Measurements from ENCODE around the gene TMEM98.
"Not testable (repeated sequence)": the region's sequence is repeated elsewhere in the genome, so short reads cannot be mapped to it uniquely, and the experiment has no call there.

DNA sequence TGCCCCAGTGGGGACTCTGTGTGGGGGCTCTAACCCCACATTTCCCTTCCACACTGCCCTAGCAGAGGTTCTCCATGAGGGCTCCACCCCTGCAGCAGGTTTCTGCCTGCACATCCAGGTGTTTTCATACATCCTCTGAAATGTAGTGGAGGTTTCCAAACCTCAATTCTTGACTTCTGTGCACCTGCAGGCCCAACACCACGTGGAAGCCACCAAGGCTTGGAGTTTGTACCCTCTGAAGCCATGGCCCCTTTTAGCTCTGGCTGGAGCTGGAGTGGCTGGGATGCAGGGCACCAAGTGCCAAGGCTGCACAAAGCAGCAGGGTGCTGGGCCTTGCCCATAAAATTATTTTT, 59.5 kb downstream of the TMEM98 start:
- TF ChIP-seq, protein P1, sequence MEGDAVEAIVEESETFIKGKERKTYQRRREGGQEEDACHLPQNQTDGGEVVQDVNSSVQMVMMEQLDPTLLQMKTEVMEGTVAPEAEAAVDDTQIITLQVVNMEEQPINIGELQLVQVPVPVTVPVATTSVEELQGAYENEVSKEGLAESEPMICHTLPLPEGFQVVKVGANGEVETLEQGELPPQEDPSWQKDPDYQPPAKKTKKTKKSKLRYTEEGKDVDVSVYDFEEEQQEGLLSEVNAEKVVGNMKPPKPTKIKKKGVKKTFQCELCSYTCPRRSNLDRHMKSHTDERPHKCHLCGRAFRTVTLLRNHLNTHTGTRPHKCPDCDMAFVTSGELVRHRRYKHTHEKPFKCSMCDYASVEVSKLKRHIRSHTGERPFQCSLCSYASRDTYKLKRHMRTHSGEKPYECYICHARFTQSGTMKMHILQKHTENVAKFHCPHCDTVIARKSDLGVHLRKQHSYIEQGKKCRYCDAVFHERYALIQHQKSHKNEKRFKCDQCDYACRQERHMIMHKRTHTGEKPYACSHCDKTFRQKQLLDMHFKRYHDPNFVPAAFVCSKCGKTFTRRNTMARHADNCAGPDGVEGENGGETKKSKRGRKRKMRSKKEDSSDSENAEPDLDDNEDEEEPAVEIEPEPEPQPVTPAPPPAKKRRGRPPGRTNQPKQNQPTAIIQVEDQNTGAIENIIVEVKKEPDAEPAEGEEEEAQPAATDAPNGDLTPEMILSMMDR (IDR thresholded peaks at IDR 0.05; ENCODE audit: insufficient read depth, low read length, poor library complexity, severe bottlenecking), result not testable (repeated sequence)
- not testable (repeated sequence) for TF ChIP-seq EZH2phosphoT487 (conservative IDR thresholded peaks at IDR 0.05; ENCODE audit: low read length)
